Activated T-cell treated with anti-CD3 and anti-CD28 coated beads, Interleukin-2, amount 50 U/mL, for 72 hours (primary cell): Measurements from ENCODE around the gene WDFY2. TPM values are rescaled to one million over a fixed set of nuclear protein-coding genes. Genes with fewer than 3 reads are reported as not detected.
"Not testable (repeated sequence)": the region's sequence is repeated elsewhere in the genome, so short reads cannot be mapped to it uniquely, and the experiment has no call there.

Source experiments
- ATAC-seq, 2 donors: fragments of 150-1000 bp; cut with Tn5 transposase; replicated peaks in 1 of 2; 2 replicates each; pipeline ENCODE4 v1.10.0; 2021; ENCODE audit warnings: moderate library complexity in 2 of 2, mild to moderate bottlenecking in 1 of 2
- DNase-seq, 2 donors: peaks; one replicate each; pipeline ENCODE4 v3.0.0; 2021 to 2022; ENCODE audit warnings: mixed read lengths in 1 of 2
- H3K27ac Mint-ChIP-seq: one replicate; pipeline ENCODE4 v1.8.0; 2022; ENCODE audit warnings: mild to moderate bottlenecking, moderate library complexity, mixed read lengths
- H3K27me3 Mint-ChIP-seq: one replicate; pipeline ENCODE4 v1.8.0; 2022; ENCODE audit warnings: low read depth, mixed read lengths
- H3K36me3 Mint-ChIP-seq, 2 donors: one replicate each; pipeline ENCODE4 v1.8.0; 2022; ENCODE audit warnings: mixed read lengths in 2 of 2, mild to moderate bottlenecking in 1 of 2; ENCODE audit not compliant: insufficient read depth in 2 of 2
- H3K4me1 Mint-ChIP-seq: one replicate; pipeline ENCODE4 v1.8.0; 2022; ENCODE audit warnings: low read depth, mixed read lengths
- H3K4me3 Mint-ChIP-seq, 2 donors: one replicate each; pipeline ENCODE4 v1.8.0; 2022; ENCODE audit warnings: mild to moderate bottlenecking in 2 of 2, mixed read lengths in 2 of 2, moderate library complexity in 2 of 2
- H3K9me3 Mint-ChIP-seq, 2 donors: one replicate each; pipeline ENCODE4 v1.8.0; 2022; ENCODE audit warnings: mixed read lengths in 2 of 2
- total RNA-seq, 2 donors: library from RNA; stranded (reverse); gene quantifications; one replicate each; pipeline ENCODE4 v1.2.3, GENCODE V29; 2022

Gene WDFY2, protein sequence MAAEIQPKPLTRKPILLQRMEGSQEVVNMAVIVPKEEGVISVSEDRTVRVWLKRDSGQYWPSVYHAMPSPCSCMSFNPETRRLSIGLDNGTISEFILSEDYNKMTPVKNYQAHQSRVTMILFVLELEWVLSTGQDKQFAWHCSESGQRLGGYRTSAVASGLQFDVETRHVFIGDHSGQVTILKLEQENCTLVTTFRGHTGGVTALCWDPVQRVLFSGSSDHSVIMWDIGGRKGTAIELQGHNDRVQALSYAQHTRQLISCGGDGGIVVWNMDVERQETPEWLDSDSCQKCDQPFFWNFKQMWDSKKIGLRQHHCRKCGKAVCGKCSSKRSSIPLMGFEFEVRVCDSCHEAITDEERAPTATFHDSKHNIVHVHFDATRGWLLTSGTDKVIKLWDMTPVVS
- total RNA-seq, result 10 to 100 TPM; 12.6 to 13.5 TPM

GRCh38 chr13:51583875-51584730, at the start of gene WDFY2:
TSS of gene WDFY2 (plus strand) at chr13:51584462. CDS start at chr13:51584688, 226 bp downstream.
- H3K27ac Mint-ChIP-seq, result peak within 1 kb of the TSS; percentile 96
- peaks cover 37% of the 10 kb centered on the region for H3K4me1 Mint-ChIP-seq
- H3K4me3 Mint-ChIP-seq, result peak within 1 kb of the TSS; percentile 86 to 97
- ATAC-seq, result peak; percentile 80 to 81
- H3K27me3 Mint-ChIP-seq, result peaks cover 8% of the 10 kb centered on the region
- peak; percentile 99 for DNase-seq
- peaks cover 0 to 2% of the 10 kb centered on the region in 2 donors for H3K36me3 Mint-ChIP-seq
- no peaks in the 10 kb centered on the region for H3K9me3 Mint-ChIP-seq

- peaks cover 9% of the 10 kb centered on the region for H3K27me3 Mint-ChIP-seq
- H3K4me1 Mint-ChIP-seq, result peaks cover 26% of the 10 kb centered on the region
- no peak overlapping the region for H3K4me3 Mint-ChIP-seq
- no peak overlapping the region for H3K27ac Mint-ChIP-seq
- DNase-seq (no peak), ATAC-seq (no peak)
- H3K9me3 Mint-ChIP-seq, result no peaks in the 10 kb centered on the region
- no peaks in the 10 kb centered on the region for H3K36me3 Mint-ChIP-seq
Measured at GRCh38 chr13:51538591-51539179, 45.6 kb upstream of the WDFY2 start.

- H3K36me3 Mint-ChIP-seq, result no peaks in the 10 kb centered on the region
- H3K9me3 Mint-ChIP-seq, result no peaks in the 10 kb centered on the region
- H3K27me3 Mint-ChIP-seq, result peaks cover 9% of the 10 kb centered on the region
- peaks cover 14% of the 10 kb centered on the region for H3K4me1 Mint-ChIP-seq
- ATAC-seq (no peak), DNase-seq (no peak)
- no peak overlapping the region for H3K27ac Mint-ChIP-seq
- no peak overlapping the region for H3K4me3 Mint-ChIP-seq
Measured at GRCh38 chr13:51539887-51540286, 44.4 kb upstream of the WDFY2 start.

GRCh38 chr13:51541037-51541436, 43.2 kb upstream of the WDFY2 start:
- Mint-ChIP-seq H3K36me3 (no peaks in the 10 kb centered on the region), H3K4me1 (peaks cover 13% of the 10 kb centered on the region), H3K27me3 (peaks cover 9% of the 10 kb centered on the region), H3K27ac (no peak overlapping the region), H3K4me3 (no peak overlapping the region), H3K9me3 (peaks cover 0 to 3% of the 10 kb centered on the region in 2 donors)
- DNase-seq, result no peak
- no peak for ATAC-seq

DNA sequence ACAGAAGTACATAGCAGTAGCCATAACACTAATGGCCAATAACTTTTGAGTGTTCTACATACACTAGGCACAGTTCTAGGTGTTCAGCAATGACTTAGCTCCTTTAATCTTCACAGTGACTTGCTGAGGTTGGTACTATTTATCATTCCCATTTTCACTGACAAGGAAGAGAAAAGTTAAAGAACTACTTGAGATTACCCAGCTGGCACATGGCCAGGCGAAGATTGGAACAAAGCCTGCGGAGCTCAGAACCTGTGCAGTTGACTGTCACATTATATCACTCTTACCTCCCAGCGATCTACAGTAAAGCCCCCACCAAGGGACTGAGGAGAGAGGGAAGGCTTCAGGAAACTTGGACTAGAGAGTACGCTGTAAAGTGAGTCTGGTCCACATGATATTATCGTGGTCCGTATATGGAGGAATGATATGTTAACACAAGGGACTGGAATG, 42.4 kb upstream of the WDFY2 start:
- H3K4me3 Mint-ChIP-seq, result no peak overlapping the region
- H3K4me1 Mint-ChIP-seq, result peaks cover 13% of the 10 kb centered on the region
- DNase-seq, result no peak
- H3K27ac Mint-ChIP-seq, result no peak overlapping the region
- no peak for ATAC-seq
- peaks cover 0 to 3% of the 10 kb centered on the region in 2 donors for H3K9me3 Mint-ChIP-seq
- peaks cover 9% of the 10 kb centered on the region for H3K27me3 Mint-ChIP-seq
- no peaks in the 10 kb centered on the region for H3K36me3 Mint-ChIP-seq

GRCh38 chr13:51542346-51543242, 41.7 kb upstream of the WDFY2 start:
- DNase-seq, result no peak
- H3K4me1 Mint-ChIP-seq, result peaks cover 13% of the 10 kb centered on the region
- H3K36me3 Mint-ChIP-seq, result no peaks in the 10 kb centered on the region
- no peak for ATAC-seq
- H3K4me3 Mint-ChIP-seq, result no peak overlapping the region
- peaks cover 9% of the 10 kb centered on the region for H3K27me3 Mint-ChIP-seq
- peaks cover 0 to 3% of the 10 kb centered on the region in 2 donors for H3K9me3 Mint-ChIP-seq
- H3K27ac Mint-ChIP-seq, result no peak overlapping the region

GRCh38 chr13:51545446-51545845, 38.8 kb upstream of the WDFY2 start:
- H3K9me3 Mint-ChIP-seq, DNase-seq, H3K4me3 Mint-ChIP-seq, H3K27me3 Mint-ChIP-seq, ATAC-seq, H3K27ac Mint-ChIP-seq, H3K36me3 Mint-ChIP-seq: not testable (repeated sequence)
- H3K4me1 Mint-ChIP-seq, result peaks cover 13% of the 10 kb centered on the region

DNA sequence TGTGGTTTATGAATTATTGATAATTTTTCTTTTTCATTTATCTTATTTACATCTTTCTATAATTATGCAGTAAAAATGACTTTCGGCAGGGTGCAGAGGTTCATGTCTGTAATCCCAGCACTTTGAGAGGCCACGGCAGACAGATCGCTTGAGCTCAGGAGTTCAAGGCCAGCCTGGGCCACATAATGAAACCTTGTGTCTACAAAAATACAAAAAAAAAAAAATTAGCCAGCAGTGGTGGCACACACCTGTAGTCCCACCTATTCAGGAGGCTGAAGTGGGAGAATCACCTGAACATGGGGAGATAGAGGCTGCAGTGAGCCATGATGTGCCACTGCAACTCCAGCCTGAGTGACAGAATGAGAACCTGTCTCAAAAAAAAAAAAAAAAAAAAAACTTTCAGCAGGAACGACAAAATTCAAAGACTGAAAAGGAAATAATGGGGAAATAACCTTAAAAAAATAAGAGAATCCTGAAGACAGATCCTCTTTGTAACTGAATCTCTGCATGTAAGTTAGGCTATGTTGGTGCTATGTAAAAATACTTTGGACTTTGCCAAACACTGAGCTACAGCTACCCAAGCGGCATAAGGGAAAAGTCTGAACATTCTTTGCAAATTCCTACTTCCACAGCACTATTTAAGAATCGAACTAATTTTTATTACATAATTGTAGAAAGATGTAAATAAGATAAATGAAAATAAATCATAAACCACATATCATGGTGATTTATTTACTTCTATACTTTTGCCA, 36.7 kb upstream of the WDFY2 start:
- no peak overlapping the region for H3K27ac Mint-ChIP-seq
- H3K27me3 Mint-ChIP-seq, result peaks cover 5% of the 10 kb centered on the region
- DNase-seq (no peak), ATAC-seq (no peak)
- no peaks in the 10 kb centered on the region for H3K36me3 Mint-ChIP-seq
- H3K4me3 Mint-ChIP-seq, result no peak overlapping the region
- peaks cover 21% of the 10 kb centered on the region for H3K4me1 Mint-ChIP-seq
- H3K9me3 Mint-ChIP-seq, result peaks cover 0 to 3% of the 10 kb centered on the region in 2 donors

GRCh38 chr13:51549050-51549449, 35.2 kb upstream of the WDFY2 start:
- Mint-ChIP-seq H3K27me3 (no peaks in the 10 kb centered on the region), H3K36me3 (no peaks in the 10 kb centered on the region), H3K4me1 (peaks cover 21% of the 10 kb centered on the region), H3K4me3 (no peak overlapping the region), H3K9me3 (peaks cover 0 to 3% of the 10 kb centered on the region in 2 donors), H3K27ac (no peak overlapping the region)
- ATAC-seq, result peak; percentile 31 to 67
- no peak for DNase-seq

DNA sequence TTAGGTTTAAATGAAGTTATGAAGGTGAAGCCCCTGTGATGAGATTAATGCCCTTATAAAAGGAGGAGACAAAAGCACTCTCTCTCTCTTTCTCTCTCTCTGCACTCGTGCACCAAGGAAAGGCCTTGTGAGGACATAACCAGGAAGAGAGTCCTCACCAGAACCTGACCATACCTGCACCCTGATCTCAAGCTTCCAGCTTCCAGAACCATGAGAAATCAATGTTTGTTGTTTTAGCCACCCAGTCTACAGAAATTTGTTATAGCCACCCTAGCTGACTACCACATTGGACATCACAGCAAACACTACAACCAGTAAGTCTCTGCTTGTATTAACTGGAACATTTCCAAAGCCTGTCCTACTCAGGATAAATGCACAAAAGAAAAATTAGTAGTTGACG, 34.7 kb upstream of the WDFY2 start:
- Mint-ChIP-seq H3K27ac (no peak overlapping the region), H3K36me3 (no peaks in the 10 kb centered on the region), H3K9me3 (peaks cover 0 to 3% of the 10 kb centered on the region in 2 donors), H3K4me3 (no peak overlapping the region), H3K27me3 (no peaks in the 10 kb centered on the region), H3K4me1 (peaks cover 21% of the 10 kb centered on the region)
- ATAC-seq (no peak), DNase-seq (no peak)

GRCh38 chr13:51550151-51550550, 34.1 kb upstream of the WDFY2 start:
- no peak for DNase-seq
- H3K27ac Mint-ChIP-seq, result no peak overlapping the region
- ATAC-seq, result no peak
- H3K9me3 Mint-ChIP-seq, result peaks cover 0 to 5% of the 10 kb centered on the region in 2 donors
- peaks cover 21% of the 10 kb centered on the region for H3K4me1 Mint-ChIP-seq
- peaks cover 0 to 2% of the 10 kb centered on the region in 2 donors for H3K36me3 Mint-ChIP-seq
- no peaks in the 10 kb centered on the region for H3K27me3 Mint-ChIP-seq
- no peak overlapping the region for H3K4me3 Mint-ChIP-seq

DNA sequence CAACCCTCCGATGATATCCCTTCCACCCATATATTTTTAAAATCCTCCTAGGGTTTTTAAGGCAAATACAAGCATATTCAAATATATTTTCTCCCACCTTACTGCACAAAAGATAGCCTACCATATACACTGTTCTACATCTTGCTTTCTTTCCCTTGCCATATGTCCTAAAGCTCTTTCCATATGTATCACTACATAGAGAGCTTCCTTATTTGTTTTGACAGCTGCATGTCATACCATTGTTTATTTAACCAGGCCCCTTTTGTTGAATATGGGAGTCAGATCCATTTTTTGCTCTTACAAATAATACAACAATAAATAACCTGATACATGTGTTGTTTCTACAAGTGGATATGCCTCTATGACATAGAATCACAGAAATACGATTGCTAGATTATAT, 32.8 kb upstream of the WDFY2 start:
- H3K36me3 Mint-ChIP-seq, result peaks cover 0 to 3% of the 10 kb centered on the region in 2 donors
- no peak overlapping the region for H3K27ac Mint-ChIP-seq
- H3K4me1 Mint-ChIP-seq, result peaks cover 21% of the 10 kb centered on the region
- ATAC-seq (no peak), DNase-seq (no peak)
- no peak overlapping the region for H3K4me3 Mint-ChIP-seq
- no peaks in the 10 kb centered on the region for H3K27me3 Mint-ChIP-seq
- peaks cover 0 to 3% of the 10 kb centered on the region in 2 donors for H3K9me3 Mint-ChIP-seq
